Measurements from ENCODE around the gene LPAR3.
A peak's percentile ranks its signal among the peaks of the same experiment; 100 is the strongest.

LPAR3 gene

DNA sequence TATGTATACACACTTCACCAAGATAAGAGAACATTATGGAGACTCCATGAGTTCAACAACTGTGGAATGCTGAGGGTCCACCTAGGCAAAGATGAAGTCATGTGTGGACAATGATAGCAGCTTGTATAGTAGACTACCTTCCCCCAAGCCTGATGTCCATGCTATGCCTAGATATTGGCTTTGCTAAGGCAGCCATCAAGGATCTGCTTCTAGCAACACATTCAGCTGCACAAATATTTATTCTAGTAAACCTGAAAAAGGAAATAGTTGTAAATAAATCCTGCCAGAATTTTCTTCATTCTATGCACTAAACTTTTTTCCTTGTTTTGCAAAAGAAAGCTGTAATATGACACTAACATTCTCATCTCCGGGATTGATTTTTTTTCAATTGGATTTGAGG is 7.0 kb upstream of the LPAR3 start:
- TF ChIP-seq, protein P1, sequence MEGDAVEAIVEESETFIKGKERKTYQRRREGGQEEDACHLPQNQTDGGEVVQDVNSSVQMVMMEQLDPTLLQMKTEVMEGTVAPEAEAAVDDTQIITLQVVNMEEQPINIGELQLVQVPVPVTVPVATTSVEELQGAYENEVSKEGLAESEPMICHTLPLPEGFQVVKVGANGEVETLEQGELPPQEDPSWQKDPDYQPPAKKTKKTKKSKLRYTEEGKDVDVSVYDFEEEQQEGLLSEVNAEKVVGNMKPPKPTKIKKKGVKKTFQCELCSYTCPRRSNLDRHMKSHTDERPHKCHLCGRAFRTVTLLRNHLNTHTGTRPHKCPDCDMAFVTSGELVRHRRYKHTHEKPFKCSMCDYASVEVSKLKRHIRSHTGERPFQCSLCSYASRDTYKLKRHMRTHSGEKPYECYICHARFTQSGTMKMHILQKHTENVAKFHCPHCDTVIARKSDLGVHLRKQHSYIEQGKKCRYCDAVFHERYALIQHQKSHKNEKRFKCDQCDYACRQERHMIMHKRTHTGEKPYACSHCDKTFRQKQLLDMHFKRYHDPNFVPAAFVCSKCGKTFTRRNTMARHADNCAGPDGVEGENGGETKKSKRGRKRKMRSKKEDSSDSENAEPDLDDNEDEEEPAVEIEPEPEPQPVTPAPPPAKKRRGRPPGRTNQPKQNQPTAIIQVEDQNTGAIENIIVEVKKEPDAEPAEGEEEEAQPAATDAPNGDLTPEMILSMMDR (IDR thresholded peaks at IDR 0.05; ENCODE audit: insufficient read depth, missing control alignments), result no peak

DNA sequence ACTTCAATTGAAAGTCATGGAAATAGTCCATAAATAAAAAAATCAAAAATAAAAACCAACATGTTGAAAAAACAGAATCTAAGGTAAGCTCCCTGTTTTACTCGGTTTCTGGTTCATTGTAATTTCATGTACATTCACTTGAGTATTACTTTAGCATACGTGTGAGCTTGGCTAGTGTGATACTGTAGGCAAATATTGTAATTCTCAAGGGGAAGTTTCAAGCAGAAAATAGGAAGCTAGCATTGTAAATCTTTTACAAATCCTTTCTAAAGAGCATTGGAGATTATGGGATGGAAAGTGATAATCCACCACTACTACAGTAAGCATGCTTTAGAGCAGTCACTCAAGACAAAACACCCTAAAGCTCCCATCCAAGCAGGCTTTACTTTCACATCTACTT is 3.3 kb upstream of the LPAR3 start:
- TF ChIP-seq, protein P1 (IDR thresholded peaks at IDR 0.05; ENCODE audit: insufficient read depth, missing control alignments), result no peak
- peak; percentile 95 for FAIRE-seq
- DNase-seq (ENCODE audit: insufficient read length, low spot score), result peak; percentile 38

More for the DNA sequence above, 7.0 kb upstream of the LPAR3 start:
- FAIRE-seq (no peak), DNase-seq (ENCODE audit: insufficient read length, low spot score) (no peak)

DNA sequence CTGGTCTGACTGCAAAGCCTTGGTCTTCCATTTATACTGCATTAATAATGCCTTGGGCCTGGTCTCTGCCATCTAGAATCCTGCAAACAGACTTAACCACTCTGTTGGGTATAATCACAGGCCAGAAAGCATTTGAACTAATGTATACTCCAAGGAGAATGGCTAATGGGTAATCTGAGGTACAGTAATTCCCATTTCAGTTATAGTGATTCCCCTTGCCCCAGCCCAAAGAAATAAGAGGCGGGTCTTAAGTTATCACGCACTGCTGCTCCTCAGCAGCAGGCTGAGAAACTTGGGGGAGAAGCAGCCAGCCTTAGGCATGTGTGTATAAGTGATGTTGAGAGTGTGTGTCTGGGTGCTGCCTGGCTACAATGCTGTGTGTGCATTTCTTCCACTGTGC is 2.4 kb downstream of the LPAR3 start:
- FAIRE-seq (no peak), DNase-seq (ENCODE audit: insufficient read length, low spot score) (no peak)
- TF ChIP-seq, protein P1 (IDR thresholded peaks at IDR 0.05; ENCODE audit: insufficient read depth, missing control alignments), result no peak

DNA sequence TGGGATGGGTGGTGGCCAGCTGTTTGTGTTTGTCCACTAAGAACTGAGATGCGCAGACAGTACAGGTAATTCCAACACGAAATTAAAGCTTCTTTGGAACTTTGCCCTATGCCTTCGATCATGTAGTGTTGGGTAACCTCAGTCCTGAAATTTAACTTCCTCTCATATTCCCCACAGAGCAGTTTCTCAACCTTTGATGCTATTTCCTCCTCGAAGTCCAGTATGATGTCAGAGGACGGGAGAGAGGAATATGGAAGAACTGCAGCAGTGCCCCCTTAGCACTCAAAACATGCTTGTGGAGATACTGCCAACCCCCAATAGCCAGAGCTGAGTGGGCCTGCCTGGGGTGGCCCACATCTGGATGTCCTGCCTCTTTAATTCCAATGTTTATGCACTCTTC is 3.6 kb downstream of the LPAR3 start:
- DNase-seq (ENCODE audit: insufficient read length, low spot score) (no peak), FAIRE-seq (no peak)
- TF ChIP-seq, protein P1 (IDR thresholded peaks at IDR 0.05; ENCODE audit: insufficient read depth, missing control alignments), result no peak

DNA sequence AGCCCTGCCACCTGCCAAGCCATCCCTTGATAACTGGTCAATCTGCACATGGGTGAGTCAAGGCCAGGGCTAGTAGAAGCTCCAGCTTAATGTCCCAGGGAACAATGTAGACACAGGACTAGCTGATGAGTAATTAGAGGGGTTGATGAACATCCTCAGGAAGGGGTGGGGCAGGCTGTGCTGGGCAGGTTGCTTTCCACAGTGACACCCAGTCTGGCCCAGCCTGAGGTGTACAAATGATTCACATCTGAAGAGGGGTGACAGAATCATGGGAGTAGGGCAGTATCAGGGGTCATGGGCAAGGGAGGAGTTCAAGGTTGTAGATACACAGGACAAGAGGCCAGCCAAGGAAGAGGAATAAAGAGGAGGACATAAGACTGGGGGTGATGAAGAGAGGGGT is 4.3 kb downstream of the LPAR3 start:
- TF ChIP-seq, protein P1 (IDR thresholded peaks at IDR 0.05; ENCODE audit: insufficient read depth, missing control alignments), result no peak
- DNase-seq (ENCODE audit: insufficient read length, low spot score) (no peak), FAIRE-seq (no peak)

DNA sequence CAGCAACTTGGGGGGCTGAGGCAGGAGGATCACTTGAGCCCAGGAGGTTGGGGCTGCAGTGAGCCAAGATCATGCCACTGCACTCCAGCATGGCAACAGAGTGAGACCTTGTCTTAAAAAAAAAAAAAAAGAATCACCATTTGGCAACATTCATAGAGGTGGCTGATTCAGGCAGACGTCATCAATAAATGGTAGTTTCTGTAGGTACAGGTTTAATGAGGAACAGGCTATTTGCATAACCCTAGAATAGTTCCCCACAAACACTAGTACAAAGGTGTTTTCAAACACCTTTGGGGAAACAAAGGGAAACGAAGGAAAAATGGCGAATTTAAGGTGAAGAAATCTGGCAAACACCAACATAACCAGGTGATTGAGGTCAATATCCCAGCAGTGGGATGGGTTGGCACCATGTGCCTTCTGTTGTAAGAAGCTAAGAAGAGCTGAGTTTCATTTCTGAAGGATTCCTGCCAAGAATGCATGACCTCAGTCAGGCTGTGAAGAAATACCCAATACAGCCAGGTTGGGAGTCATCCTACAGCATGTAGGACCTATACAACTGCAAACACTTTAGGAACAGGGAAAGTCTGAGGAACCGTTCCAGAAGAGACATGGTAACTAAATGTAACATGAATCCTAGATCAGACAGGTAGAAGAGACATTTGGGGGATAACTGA is 5.6 kb downstream of the LPAR3 start:
- TF ChIP-seq, protein P1 (IDR thresholded peaks at IDR 0.05; ENCODE audit: insufficient read depth, missing control alignments), result no peak
- DNase-seq (ENCODE audit: insufficient read length, low spot score) (no peak), FAIRE-seq (no peak)

DNA sequence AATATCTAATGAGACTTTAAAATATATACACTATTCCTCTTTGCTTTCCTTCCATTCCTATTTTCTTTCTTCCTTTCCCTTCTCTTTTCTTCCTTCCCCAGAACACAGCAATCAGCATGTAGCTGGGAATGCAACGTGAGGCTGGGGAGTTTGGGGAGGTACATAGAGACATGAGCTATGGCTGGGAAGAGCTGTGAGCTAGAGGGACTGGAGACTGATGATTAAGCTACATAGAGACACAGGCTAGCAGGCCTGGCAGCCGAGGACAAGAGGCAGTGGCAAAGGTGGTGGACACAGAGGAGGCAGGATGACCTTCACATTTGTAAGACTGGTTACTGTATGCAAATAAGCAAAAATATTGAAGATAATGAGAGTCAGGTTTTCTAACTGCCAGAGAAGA is 7.5 kb downstream of the LPAR3 start:
- TF ChIP-seq, protein P1 (IDR thresholded peaks at IDR 0.05; ENCODE audit: insufficient read depth, missing control alignments), result no peak
- DNase-seq (ENCODE audit: insufficient read length, low spot score), result no peak
- FAIRE-seq, result no peak

Data from D721Med (cell line).